ENCODE results near the gene TUB. TPM values are rescaled to one million over a fixed set of nuclear protein-coding genes. Genes with fewer than 3 reads are reported as not detected.

Gene TUB
- total RNA-seq, 1 experiment from 2014 or later = 0.39 TPM

DNA sequence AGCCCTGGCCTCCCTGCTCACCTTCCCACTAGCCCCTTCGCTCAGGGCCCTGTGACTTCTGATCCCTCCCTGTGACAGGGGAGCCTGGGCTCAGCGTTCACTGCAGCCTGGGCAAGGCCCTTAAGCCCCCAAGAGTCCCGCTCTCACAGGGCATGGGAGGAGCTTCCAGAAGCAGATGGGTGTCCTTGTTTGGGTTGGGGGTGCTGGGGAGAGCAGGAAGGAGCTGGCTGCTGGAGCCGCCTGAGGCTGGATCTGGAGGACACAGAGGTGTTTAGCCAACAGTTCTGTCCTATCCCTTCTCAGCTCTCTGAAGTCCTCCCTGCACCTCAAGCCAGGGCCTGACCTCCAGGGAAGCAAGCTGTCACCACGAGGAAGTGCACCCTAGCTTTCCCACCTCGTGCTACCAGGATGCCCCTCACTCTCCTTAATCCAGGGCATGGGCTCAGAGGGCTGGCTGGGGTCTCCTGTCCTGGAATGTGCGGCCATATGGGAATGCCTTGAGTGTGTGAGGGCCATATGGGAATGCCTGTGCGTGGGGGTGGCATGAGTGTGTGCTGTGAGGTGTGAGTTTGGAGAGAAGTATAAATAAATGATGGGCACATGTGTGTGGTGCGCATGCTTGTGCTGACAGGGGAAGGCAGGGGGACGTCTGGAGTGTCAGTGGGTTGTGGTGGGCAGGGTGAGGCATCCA, 25.0 kb upstream of the TUB start:
- no peaks in the 10 kb centered on the region for H3K4me1 ChIP-seq (ENCODE audit: insufficient read depth, low read length, poor library complexity, severe bottlenecking)
- H3K9me3 ChIP-seq (ENCODE audit: low read depth, low read length, poor library complexity, severe bottlenecking) = no peaks in the 10 kb centered on the region
- BruUV-seq (replicated peaks) = no TSS peak
- H3K36me3 ChIP-seq (ENCODE audit: insufficient read depth, low read length, poor library complexity, severe bottlenecking) = no peaks in the 10 kb centered on the region
- H3K4me3 ChIP-seq (ENCODE audit: low read depth, low read length, poor library complexity, severe bottlenecking) = no peak overlapping the region
- no peak for DNase-seq (ENCODE audit: low spot score)
- no peak overlapping the region for H3K27ac ChIP-seq (ENCODE audit: low read depth, low read length, poor library complexity, severe bottlenecking)
- CTCF ChIA-PET = no interaction called here
- POLR2A ChIA-PET (ENCODE audit: low non-redundant PET) = no interaction called here
- H3K27me3 ChIP-seq (replicated peaks; ENCODE audit: insufficient read depth, low read depth, low read length, poor library complexity) = peaks cover 9% of the 10 kb centered on the region
- TF ChIP-seq EZH2 (IDR thresholded peaks at IDR 0.05; ENCODE audit: borderline replicate concordance, low read depth, low read length, poor library complexity, severe bottlenecking) = no peak
- TF ChIP-seq, protein P1, sequence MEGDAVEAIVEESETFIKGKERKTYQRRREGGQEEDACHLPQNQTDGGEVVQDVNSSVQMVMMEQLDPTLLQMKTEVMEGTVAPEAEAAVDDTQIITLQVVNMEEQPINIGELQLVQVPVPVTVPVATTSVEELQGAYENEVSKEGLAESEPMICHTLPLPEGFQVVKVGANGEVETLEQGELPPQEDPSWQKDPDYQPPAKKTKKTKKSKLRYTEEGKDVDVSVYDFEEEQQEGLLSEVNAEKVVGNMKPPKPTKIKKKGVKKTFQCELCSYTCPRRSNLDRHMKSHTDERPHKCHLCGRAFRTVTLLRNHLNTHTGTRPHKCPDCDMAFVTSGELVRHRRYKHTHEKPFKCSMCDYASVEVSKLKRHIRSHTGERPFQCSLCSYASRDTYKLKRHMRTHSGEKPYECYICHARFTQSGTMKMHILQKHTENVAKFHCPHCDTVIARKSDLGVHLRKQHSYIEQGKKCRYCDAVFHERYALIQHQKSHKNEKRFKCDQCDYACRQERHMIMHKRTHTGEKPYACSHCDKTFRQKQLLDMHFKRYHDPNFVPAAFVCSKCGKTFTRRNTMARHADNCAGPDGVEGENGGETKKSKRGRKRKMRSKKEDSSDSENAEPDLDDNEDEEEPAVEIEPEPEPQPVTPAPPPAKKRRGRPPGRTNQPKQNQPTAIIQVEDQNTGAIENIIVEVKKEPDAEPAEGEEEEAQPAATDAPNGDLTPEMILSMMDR (conservative IDR thresholded peaks at IDR 0.05; ENCODE audit: low read depth, low read length) = no peak
- intact Hi-C loops (cut with micrococcal nuclease; ENCODE audit: unreplicated experiment) = no loop called here

DNA sequence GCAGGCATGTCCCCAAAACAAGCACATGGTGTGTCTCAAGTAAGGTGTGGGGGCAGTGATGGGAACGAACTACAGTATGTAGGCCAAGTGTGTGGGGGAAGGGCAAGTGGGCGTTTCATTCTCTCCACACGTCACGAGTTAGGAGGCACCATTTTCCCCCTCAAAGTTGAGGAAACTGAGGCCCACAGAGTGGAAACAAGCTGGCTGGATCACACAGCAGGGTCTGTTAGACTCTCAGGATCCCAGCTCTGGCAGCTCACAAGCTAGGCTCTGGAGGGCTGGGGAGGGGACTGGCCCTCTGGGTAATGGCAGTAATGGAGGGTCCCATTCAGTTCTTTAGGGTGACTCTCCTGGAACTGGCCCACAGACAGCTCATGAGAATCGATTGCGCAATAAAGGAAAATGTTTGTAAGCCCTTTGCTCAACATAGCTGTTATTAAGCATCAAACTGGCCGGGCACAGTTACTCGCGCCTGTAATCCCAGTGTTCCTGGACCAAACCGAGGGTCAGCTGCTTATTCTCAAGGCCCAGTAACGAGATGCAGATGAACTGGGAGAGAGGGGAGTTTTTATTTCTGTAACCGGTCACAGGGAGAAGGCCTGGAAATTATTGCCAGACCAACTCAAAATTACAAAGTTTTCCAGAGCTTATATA, 24.1 kb upstream of the TUB start:
- no peak for TF ChIP-seq EZH2 (IDR thresholded peaks at IDR 0.05; ENCODE audit: borderline replicate concordance, low read depth, low read length, poor library complexity, severe bottlenecking)
- TF ChIP-seq, protein P1 (conservative IDR thresholded peaks at IDR 0.05; ENCODE audit: low read depth, low read length) = no peak
- ChIA-PET CTCF (no interaction called here), POLR2A (ENCODE audit: low non-redundant PET) (no interaction called here)
- no peak overlapping the region for H3K27ac ChIP-seq (ENCODE audit: low read depth, low read length, poor library complexity, severe bottlenecking)
- no peaks in the 10 kb centered on the region for H3K4me1 ChIP-seq (ENCODE audit: insufficient read depth, low read length, poor library complexity, severe bottlenecking)
- no TSS peak for BruUV-seq (replicated peaks)
- intact Hi-C loops (cut with micrococcal nuclease; ENCODE audit: unreplicated experiment) = no loop called here
- H3K27me3 ChIP-seq (replicated peaks; ENCODE audit: insufficient read depth, low read depth, low read length, poor library complexity) = peaks cover under 1% of the 10 kb centered on the region
- no peak for DNase-seq (ENCODE audit: low spot score)
- no peaks in the 10 kb centered on the region for H3K36me3 ChIP-seq (ENCODE audit: insufficient read depth, low read length, poor library complexity, severe bottlenecking)
- H3K4me3 ChIP-seq (ENCODE audit: low read depth, low read length, poor library complexity, severe bottlenecking) = no peak overlapping the region
- H3K9me3 ChIP-seq (ENCODE audit: low read depth, low read length, poor library complexity, severe bottlenecking) = no peaks in the 10 kb centered on the region

DNA sequence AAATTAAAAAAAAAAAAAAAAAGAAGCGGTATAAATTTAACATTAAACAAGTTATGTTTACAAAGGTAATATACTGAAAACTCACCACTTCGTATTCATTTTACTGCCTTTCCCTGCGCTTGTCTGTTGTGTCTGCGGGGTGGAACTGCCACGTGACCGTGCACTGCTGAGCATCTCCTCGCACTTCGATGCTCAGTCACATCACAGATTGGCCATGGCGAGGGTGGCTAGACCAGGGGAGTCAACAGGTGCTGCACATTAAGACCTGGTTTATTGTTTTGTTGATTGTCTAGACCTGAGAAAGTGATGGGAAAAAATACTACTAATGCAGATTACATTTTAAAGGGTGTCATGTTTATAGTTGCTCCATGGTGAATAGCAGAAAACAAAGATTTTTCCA, 22.8 kb upstream of the TUB start:
- H3K9me3 ChIP-seq (ENCODE audit: low read depth, low read length, poor library complexity, severe bottlenecking) = no peaks in the 10 kb centered on the region
- no peaks in the 10 kb centered on the region for H3K4me1 ChIP-seq (ENCODE audit: insufficient read depth, low read length, poor library complexity, severe bottlenecking)
- ChIA-PET POLR2A (ENCODE audit: low non-redundant PET) (no interaction called here), CTCF (no interaction called here)
- no TSS peak for BruUV-seq (replicated peaks)
- H3K27ac ChIP-seq (ENCODE audit: low read depth, low read length, poor library complexity, severe bottlenecking) = no peak overlapping the region
- H3K36me3 ChIP-seq (ENCODE audit: insufficient read depth, low read length, poor library complexity, severe bottlenecking) = no peaks in the 10 kb centered on the region
- H3K4me3 ChIP-seq (ENCODE audit: low read depth, low read length, poor library complexity, severe bottlenecking) = no peak overlapping the region
- intact Hi-C loops (cut with micrococcal nuclease; ENCODE audit: unreplicated experiment) = no loop called here
- TF ChIP-seq, protein P1 (conservative IDR thresholded peaks at IDR 0.05; ENCODE audit: low read depth, low read length) = no peak
- no peak for TF ChIP-seq EZH2 (IDR thresholded peaks at IDR 0.05; ENCODE audit: borderline replicate concordance, low read depth, low read length, poor library complexity, severe bottlenecking)
- H3K27me3 ChIP-seq (replicated peaks; ENCODE audit: insufficient read depth, low read depth, low read length, poor library complexity) = no peaks in the 10 kb centered on the region
- no peak for DNase-seq (ENCODE audit: low spot score)

All from A673 (cell line).